Sigmoid colon (tissue), 4 donors: ENCODE measurements around the gene GPR22.

ENCODE experiments used
- CTCF ChIP-seq, 4 experiments: fragments of 450-650 bp in 3 of 4; fragments of 200-600 bp in 1 of 4; IDR thresholded peaks; one replicate each; pipeline ENCODE4 v1.5.1; 2016 to 2019; ENCODE audit warnings: antibody characterized with exemption in 4 of 4, mild to moderate bottlenecking in 3 of 4, moderate library complexity in 2 of 4
- EP300 ChIP-seq, 4 donors: sonication (generic); formaldehyde crosslinking; IDR thresholded peaks; one replicate each; pipeline ENCODE4 v1.6.1; 2017; ENCODE audit warnings: antibody characterized with exemption in 4 of 4
- POLR2A ChIP-seq, 2 donors: fragments of 450-650 bp; IDR thresholded peaks; one replicate each; pipeline ENCODE4 v1.6.1; 2016; ENCODE audit warnings: antibody characterized with exemption in 2 of 2, mild to moderate bottlenecking in 2 of 2, moderate library complexity in 2 of 2
- POLR2AphosphoS5 ChIP-seq, 4 donors: sonication (generic); formaldehyde crosslinking; IDR thresholded peaks; one replicate each; pipeline ENCODE4 v1.6.1; 2017; ENCODE audit warnings: antibody characterized with exemption in 4 of 4

- TF ChIP-seq CTCF (IDR thresholded peaks at IDR 0.05) (no peak), POLR2A (IDR thresholded peaks at IDR 0.05) (no peak), EP300 (IDR thresholded peaks at IDR 0.05) (no peak), POLR2AphosphoS5 (IDR thresholded peaks at IDR 0.05) (no peak)
These were observed 12.7 kb downstream of the GPR22 start for GRCh38 chr7:107482571-107482970.
